ENCODE data around the gene DEUP1.

DNA sequence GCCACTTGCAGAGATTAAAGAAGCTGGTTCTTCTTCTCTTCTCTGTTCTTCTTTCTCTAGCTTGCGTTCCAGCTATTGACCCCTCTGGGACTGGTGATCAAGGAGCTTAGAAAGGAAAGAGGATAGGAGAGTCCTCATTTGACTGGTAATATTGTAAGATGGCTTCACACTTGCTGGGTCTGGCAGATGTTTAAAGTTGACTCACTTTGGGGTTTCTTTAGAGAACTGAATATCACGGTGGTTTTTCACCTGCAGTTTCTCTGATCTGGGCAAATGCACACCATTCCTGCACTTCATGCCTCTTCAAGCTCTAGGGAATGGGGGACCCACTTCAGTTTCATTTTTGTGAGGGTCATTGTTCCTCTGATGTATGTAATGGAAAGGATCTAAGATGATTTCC lies 41.8 kb upstream of the DEUP1 start:
- no peak for TF ChIP-seq ZFP3 (CRISPR knock-in tag; IDR thresholded peaks at IDR 0.05)
- no peak for TF ChIP-seq ARNTL (CRISPR knock-in tag; IDR thresholded peaks at IDR 0.05; ENCODE audit: borderline replicate concordance, low read depth)
- TF ChIP-seq, protein P1, sequence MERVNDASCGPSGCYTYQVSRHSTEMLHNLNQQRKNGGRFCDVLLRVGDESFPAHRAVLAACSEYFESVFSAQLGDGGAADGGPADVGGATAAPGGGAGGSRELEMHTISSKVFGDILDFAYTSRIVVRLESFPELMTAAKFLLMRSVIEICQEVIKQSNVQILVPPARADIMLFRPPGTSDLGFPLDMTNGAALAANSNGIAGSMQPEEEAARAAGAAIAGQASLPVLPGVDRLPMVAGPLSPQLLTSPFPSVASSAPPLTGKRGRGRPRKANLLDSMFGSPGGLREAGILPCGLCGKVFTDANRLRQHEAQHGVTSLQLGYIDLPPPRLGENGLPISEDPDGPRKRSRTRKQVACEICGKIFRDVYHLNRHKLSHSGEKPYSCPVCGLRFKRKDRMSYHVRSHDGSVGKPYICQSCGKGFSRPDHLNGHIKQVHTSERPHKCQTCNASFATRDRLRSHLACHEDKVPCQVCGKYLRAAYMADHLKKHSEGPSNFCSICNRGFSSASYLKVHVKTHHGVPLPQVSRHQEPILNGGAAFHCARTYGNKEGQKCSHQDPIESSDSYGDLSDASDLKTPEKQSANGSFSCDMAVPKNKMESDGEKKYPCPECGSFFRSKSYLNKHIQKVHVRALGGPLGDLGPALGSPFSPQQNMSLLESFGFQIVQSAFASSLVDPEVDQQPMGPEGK (CRISPR knock-in tag; IDR thresholded peaks at IDR 0.05; ENCODE audit: borderline replicate concordance) = no peak
- TF ChIP-seq PPARA (CRISPR knock-in tag; IDR thresholded peaks at IDR 0.05; ENCODE audit: borderline replicate concordance) = no peak
- no peak for TF ChIP-seq ZC3H10 (CRISPR knock-in tag; IDR thresholded peaks at IDR 0.05)
- no peak for TF ChIP-seq SNAI2 (CRISPR knock-in tag; IDR thresholded peaks at IDR 0.05)
- TF ChIP-seq ZNF565 (CRISPR knock-in tag; conservative IDR thresholded peaks at IDR 0.05; ENCODE audit: low read depth) = no peak
- TF ChIP-seq, protein P2, sequence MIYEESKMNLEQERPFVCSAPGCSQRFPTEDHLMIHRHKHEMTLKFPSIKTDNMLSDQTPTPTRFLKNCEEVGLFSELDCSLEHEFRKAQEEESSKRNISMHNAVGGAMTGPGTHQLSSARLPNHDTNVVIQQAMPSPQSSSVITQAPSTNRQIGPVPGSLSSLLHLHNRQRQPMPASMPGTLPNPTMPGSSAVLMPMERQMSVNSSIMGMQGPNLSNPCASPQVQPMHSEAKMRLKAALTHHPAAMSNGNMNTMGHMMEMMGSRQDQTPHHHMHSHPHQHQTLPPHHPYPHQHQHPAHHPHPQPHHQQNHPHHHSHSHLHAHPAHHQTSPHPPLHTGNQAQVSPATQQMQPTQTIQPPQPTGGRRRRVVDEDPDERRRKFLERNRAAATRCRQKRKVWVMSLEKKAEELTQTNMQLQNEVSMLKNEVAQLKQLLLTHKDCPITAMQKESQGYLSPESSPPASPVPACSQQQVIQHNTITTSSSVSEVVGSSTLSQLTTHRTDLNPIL (CRISPR knock-in tag; IDR thresholded peaks at IDR 0.05; ENCODE audit: low read depth) = no peak
